ENCODE measurements around the gene PITPNC1.

PITPNC1 gene

DNA sequence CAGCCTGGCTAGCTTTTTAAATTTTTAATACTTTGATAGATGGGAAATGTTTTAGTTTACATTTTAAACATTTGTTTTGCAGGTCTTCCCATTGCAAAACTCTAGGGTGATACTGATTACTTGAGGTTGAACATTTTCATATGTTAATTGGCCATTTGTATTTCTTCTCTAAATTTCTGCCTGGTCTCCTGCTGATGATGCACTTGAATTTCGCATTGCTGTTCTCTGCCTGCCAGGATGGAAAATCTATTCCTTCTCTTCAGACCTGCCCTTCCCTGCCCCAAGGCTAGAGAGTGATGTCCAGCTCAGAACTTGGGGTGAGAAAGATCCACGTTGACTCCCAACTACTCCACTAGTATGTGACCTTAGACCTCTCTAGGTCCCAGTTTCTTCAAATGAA lies 134.7 kb downstream of the PITPNC1 start:
- TF ChIP-seq POLR2AphosphoS5 (IDR thresholded peaks at IDR 0.05; ENCODE audit: low read depth, low read length) (no peak), TAF1 (IDR thresholded peaks at IDR 0.05; ENCODE audit: borderline replicate concordance, insufficient read depth, low read length) (no peak), FOXP2 (optimal IDR thresholded peaks at IDR 0.05; ENCODE audit: borderline replicate concordance, extremely low read depth, extremely low read length, insufficient read depth) (no peak), SIN3A (IDR thresholded peaks at IDR 0.05; ENCODE audit: borderline replicate concordance, insufficient read depth, low read length) (no peak)
- TF ChIP-seq, protein P1, sequence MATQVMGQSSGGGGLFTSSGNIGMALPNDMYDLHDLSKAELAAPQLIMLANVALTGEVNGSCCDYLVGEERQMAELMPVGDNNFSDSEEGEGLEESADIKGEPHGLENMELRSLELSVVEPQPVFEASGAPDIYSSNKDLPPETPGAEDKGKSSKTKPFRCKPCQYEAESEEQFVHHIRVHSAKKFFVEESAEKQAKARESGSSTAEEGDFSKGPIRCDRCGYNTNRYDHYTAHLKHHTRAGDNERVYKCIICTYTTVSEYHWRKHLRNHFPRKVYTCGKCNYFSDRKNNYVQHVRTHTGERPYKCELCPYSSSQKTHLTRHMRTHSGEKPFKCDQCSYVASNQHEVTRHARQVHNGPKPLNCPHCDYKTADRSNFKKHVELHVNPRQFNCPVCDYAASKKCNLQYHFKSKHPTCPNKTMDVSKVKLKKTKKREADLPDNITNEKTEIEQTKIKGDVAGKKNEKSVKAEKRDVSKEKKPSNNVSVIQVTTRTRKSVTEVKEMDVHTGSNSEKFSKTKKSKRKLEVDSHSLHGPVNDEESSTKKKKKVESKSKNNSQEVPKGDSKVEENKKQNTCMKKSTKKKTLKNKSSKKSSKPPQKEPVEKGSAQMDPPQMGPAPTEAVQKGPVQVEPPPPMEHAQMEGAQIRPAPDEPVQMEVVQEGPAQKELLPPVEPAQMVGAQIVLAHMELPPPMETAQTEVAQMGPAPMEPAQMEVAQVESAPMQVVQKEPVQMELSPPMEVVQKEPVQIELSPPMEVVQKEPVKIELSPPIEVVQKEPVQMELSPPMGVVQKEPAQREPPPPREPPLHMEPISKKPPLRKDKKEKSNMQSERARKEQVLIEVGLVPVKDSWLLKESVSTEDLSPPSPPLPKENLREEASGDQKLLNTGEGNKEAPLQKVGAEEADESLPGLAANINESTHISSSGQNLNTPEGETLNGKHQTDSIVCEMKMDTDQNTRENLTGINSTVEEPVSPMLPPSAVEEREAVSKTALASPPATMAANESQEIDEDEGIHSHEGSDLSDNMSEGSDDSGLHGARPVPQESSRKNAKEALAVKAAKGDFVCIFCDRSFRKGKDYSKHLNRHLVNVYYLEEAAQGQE (IDR thresholded peaks at IDR 0.05; ENCODE audit: insufficient read depth in 1 of 2, low read depth in 2 of 2, low read length in 2 of 2), result no peak

DNA sequence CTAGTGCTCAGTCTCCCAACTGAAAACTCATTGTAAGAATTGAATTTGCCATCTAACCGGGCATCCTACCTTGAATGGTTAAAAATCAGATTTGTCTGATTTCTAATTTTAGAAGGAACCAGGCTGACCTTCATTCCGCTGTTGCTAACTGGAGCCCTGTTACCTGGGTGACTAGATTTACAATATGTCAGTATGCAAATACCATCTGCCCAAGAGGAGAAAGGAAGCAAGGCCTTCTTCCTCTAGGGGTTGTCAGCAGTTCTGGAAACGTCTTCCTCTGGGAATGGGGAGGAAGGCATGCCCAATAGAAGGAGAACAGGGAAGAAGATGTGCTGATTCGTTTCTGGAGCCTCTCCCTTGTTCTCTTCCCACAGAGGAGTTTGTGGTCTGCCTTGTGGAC lies 137.9 kb downstream of the PITPNC1 start:
- TF ChIP-seq, protein P1 (IDR thresholded peaks at IDR 0.05; ENCODE audit: insufficient read depth in 1 of 2, low read depth in 2 of 2, low read length in 2 of 2), result no peak
- 0 out of 2 replicates have a peak, but pooled peaks have one; percentile 5 for TF ChIP-seq SIN3A (IDR thresholded peaks at IDR 0.05; ENCODE audit: borderline replicate concordance, insufficient read depth, low read length)
- TF ChIP-seq TAF1 (IDR thresholded peaks at IDR 0.05; ENCODE audit: borderline replicate concordance, insufficient read depth, low read length), result no peak
- TF ChIP-seq POLR2AphosphoS5 (IDR thresholded peaks at IDR 0.05; ENCODE audit: low read depth, low read length), result no peak

DNA sequence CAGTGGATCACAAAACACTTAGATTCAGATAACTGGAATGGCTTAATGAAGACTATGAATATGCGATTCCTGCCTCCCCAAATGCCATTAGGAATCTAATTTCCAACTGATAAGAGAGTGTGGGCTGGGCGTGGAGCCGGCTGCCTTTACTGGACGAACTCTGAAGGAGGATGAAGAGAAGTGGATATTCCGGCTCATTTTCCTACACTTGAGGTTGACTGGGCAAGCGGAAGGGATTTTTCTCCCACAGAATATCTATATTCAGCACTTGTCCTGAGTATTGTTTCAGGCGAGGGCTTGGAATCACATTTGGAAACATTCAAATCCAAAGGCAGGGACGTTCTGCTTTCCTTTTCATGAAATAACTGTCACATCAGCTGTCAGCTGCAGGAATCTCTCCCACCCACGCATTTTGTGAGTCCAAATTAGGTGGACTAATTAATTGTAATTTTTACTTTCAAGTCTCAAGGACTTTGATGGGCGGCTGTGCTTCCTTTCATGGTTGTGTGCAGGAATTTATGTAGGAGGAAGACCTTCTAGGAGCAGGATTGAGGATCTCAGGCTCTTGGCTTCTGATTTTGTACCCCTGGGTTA lies 138.5 kb downstream of the PITPNC1 start:
- TF ChIP-seq TAF1 (IDR thresholded peaks at IDR 0.05; ENCODE audit: borderline replicate concordance, insufficient read depth, low read length) (peak; percentile 55; the same call in 1 of the 2 replicates), FOXP2 (optimal IDR thresholded peaks at IDR 0.05; ENCODE audit: borderline replicate concordance, extremely low read depth, extremely low read length, insufficient read depth) (no peak), POLR2AphosphoS5 (IDR thresholded peaks at IDR 0.05; ENCODE audit: low read depth, low read length) (peak; percentile 49; the same call in 1 of the 2 replicates), SIN3A (IDR thresholded peaks at IDR 0.05; ENCODE audit: borderline replicate concordance, insufficient read depth, low read length) (0 out of 2 replicates have a peak, but pooled peaks have one; percentile 45)
- TF ChIP-seq, protein P1 (IDR thresholded peaks at IDR 0.05; ENCODE audit: insufficient read depth in 1 of 2, low read depth in 2 of 2, low read length in 2 of 2), result no peak; a peak in 1 of 4 replicates

DNA sequence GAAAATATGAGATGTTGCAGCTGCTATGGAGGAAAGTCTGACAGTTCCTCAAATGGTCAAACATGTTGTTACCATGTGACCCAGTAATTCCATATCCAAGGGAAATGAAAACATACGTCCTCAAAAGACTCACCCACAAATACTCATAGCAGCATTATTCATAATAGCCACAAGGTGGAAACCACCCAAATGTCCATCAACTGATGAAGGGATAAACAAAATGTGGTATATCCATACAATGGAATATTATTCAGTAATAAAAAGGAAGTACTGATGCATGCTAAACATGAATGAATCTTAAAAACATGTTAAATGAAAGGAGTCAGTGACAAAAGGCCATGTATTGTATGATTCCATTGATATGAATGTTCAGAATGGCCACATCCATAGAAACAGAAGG lies 140.2 kb downstream of the PITPNC1 start:
- TF ChIP-seq SIN3A (IDR thresholded peaks at IDR 0.05; ENCODE audit: borderline replicate concordance, insufficient read depth, low read length) (no peak), TAF1 (IDR thresholded peaks at IDR 0.05; ENCODE audit: borderline replicate concordance, insufficient read depth, low read length) (no peak)

DNA sequence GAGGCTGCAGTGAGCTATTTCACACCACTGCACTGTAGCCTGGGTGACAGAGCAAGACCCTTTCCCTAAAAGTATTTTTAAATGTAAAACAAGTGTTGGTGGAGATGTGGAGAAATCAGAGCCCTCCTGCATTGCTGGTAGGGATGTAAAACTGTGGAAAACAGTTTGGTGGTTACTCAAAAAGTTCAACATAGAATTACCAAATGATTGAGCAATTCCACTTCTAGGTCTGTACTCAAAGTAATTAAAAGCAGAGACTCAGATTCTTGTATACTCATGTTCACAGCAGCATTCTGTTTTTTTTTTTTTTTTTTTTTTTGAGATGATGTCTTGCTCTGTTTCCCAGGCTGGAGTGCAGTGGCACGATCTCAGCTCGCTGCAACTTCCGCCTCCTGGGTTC lies 141.8 kb downstream of the PITPNC1 start:
- TF ChIP-seq FOXP2 (optimal IDR thresholded peaks at IDR 0.05; ENCODE audit: borderline replicate concordance, extremely low read depth, extremely low read length, insufficient read depth) (no peak), TAF1 (IDR thresholded peaks at IDR 0.05; ENCODE audit: borderline replicate concordance, insufficient read depth, low read length) (no peak), POLR2AphosphoS5 (IDR thresholded peaks at IDR 0.05; ENCODE audit: low read depth, low read length) (no peak), SIN3A (IDR thresholded peaks at IDR 0.05; ENCODE audit: borderline replicate concordance, insufficient read depth, low read length) (no peak)
- TF ChIP-seq, protein P1 (IDR thresholded peaks at IDR 0.05; ENCODE audit: insufficient read depth in 1 of 2, low read depth in 2 of 2, low read length in 2 of 2), result no peak

Measured in PFSK-1 (cell line).